GM12878 (cell line): ENCODE measurements around the gene CRYAB. TPM values are rescaled to one million over a fixed set of nuclear protein-coding genes. Genes with fewer than 3 reads are reported as not detected.

Source experiments
- ATAC-seq: fragments of 200-7000 bp; cut with Tn5 transposase; 3 replicates; pipeline ENCODE4 v1.9.1; 2020; ENCODE audit warnings: mild to moderate bottlenecking, moderate library complexity
- BruUV-seq: library from RNA; stranded (reverse); fragments of 400-500 nt; replicated peaks from 2 replicates; lab custom pipeline; 2021; lab: Mats Ljungman, UMichigan
- CTCF ChIA-PET: fragments of 300-600 bp; sonication (Branson Sonifier 250); formaldehyde crosslinking; extraction: SDS; loops from one replicate; lab custom pipeline; 2021; ENCODE audit warnings: inconsistent platforms; lab: Yijun Ruan, JAX
- POLR2A ChIA-PET: fragments of 350-600 bp; formaldehyde crosslinking; extraction: SDS; loops from one replicate; lab custom pipeline; 2021; ENCODE audit warnings: inconsistent platforms; lab: Charles Lee
- RAD21 ChIA-PET: fragments of 300-600 bp; sonication (Branson Sonifier 250); formaldehyde crosslinking; loops from one replicate; lab custom pipeline; 2023; ENCODE audit warnings: antibody characterized with exemption; ENCODE audit not compliant: unreplicated experiment; lab: Charles Lee
- SMC1A ChIA-PET: fragments of 300-600 bp; sonication (Branson Sonifier 250); formaldehyde crosslinking; loops from one replicate; lab custom pipeline; 2023; ENCODE audit not compliant: unreplicated experiment, uncharacterized antibody; lab: Charles Lee
- DNase-seq: peaks from one replicate; pipeline ENCODE4 v3.0.0-alpha.2; 2011; ENCODE audit warnings: low read depth, low spot score
- FAIRE-seq: peaks from 3 replicates; lab custom pipeline; 2011; peaks lifted over from hg19 to GRCh38; lab: Jason Lieb, UNC
- H2AFZ ChIP-seq: 2 replicates; pipeline ENCODE4 v1.6.0; 2011; ENCODE audit warnings: low read depth, low read length, control low read depth; ENCODE audit not compliant: control insufficient read depth
- H3K27ac ChIP-seq: 2 replicates; pipeline ENCODE4 v1.5.1; 2011; ENCODE audit warnings: control low read depth; ENCODE audit not compliant: control insufficient read depth, insufficient read depth
- H3K27me3 ChIP-seq, 2 experiments: replicated peaks in 1 of 2; 2 replicates each; pipeline versions ENCODE4 v1.6.0 to v1.6.1; 2011; ENCODE audit warnings: low read length in 1 of 2; ENCODE audit not compliant: control insufficient read depth in 2 of 2, insufficient read depth in 2 of 2
- H3K36me3 ChIP-seq, 2 experiments: 2 replicates each; pipeline ENCODE4 v1.5.1; 2011; ENCODE audit warnings: low read length in 1 of 2; ENCODE audit not compliant: control insufficient read depth in 2 of 2, insufficient read depth in 2 of 2
- H3K4me1 ChIP-seq: 2 replicates; pipeline ENCODE4 v1.6.1; 2011; ENCODE audit warnings: mild to moderate bottlenecking, low read length, moderate library complexity, mixed read lengths; ENCODE audit not compliant: control insufficient read depth, insufficient read depth
- H3K4me2 ChIP-seq: 2 replicates; pipeline ENCODE4 v1.6.0; 2011; ENCODE audit warnings: control low read depth; ENCODE audit not compliant: control insufficient read depth, insufficient read depth
- H3K4me3 ChIP-seq: fragments of 200-600 bp; sonication (generic); 2 replicates; pipeline ENCODE4 v1.5.1; 2016
- H3K79me2 ChIP-seq: 2 replicates; pipeline ENCODE4 v1.6.0; 2011; ENCODE audit warnings: low read length; ENCODE audit not compliant: control insufficient read depth, insufficient read depth
- H3K9ac ChIP-seq: 2 replicates; pipeline ENCODE4 v1.8.0; 2011; ENCODE audit warnings: low read length, control low read depth, mixed read lengths; ENCODE audit not compliant: control insufficient read depth, insufficient read depth
- H3K9me3 ChIP-seq: replicated peaks from 3 replicates; pipeline ENCODE4 v1.5.1; 2011; ENCODE audit warnings: mild to moderate bottlenecking, low read length; ENCODE audit not compliant: control insufficient read depth, insufficient read depth
- H4K20me1 ChIP-seq: 2 replicates; pipeline ENCODE4 v1.6.0; 2011; ENCODE audit not compliant: control insufficient read depth, insufficient read depth
- ATF2 ChIP-seq: IDR thresholded peaks from 2 replicates; pipeline ENCODE4 v1.6.1; 2012; ENCODE audit warnings: low read length, inconsistent platforms
- EED ChIP-seq: sonication (generic); IDR thresholded peaks from 2 replicates; pipeline ENCODE4 v1.6.1; 2016; ENCODE audit warnings: antibody characterized with exemption, low read depth
- ELK1 ChIP-seq: IDR thresholded peaks from 2 replicates; pipeline ENCODE4 v1.6.1; 2012; ENCODE audit warnings: low read depth, low read length, improper control_type of control experiment
- EP300 ChIP-seq, 2 experiments: fragments of 150-350 bp in 1 of 2; IDR thresholded peaks; 2 replicates each; pipeline ENCODE4 v1.6.1; 2011 to 2012; ENCODE audit warnings: low read depth in 2 of 2, low read length in 2 of 2, borderline replicate concordance in 1 of 2, improper control_type of control experiment in 1 of 2, inconsistent platforms in 1 of 2; ENCODE audit not compliant: control insufficient read depth in 1 of 2
- ETV6 ChIP-seq, 2 experiments: fragments of 450-650 bp in 1 of 2; IDR thresholded peaks in 1 of 2; conservative IDR thresholded peaks in 1 of 2; 2 replicates each; pipeline ENCODE4 v1.6.1; 2014; ENCODE audit warnings: antibody characterized with exemption in 1 of 2, borderline replicate concordance in 1 of 2, low read depth in 1 of 2, mild to moderate bottlenecking in 1 of 2, moderate library complexity in 1 of 2
- GATAD2B ChIP-seq: fragments of 450-650 bp; conservative IDR thresholded peaks from 2 replicates; pipeline ENCODE4 v1.6.1; 2017; ENCODE audit warnings: low read depth, mild to moderate bottlenecking, moderate library complexity
- IKZF1 ChIP-seq: fragments of 450-650 bp; conservative IDR thresholded peaks from 2 replicates; pipeline ENCODE4 v1.6.1; 2017; ENCODE audit warnings: antibody characterized with exemption, mild to moderate bottlenecking
- JUND ChIP-seq: IDR thresholded peaks from 2 replicates; pipeline ENCODE4 v1.6.1; 2012; ENCODE audit warnings: low read depth, mild to moderate bottlenecking, low read length, improper control_type of control experiment, moderate library complexity
- NFYA ChIP-seq: IDR thresholded peaks from 2 replicates; pipeline ENCODE4 v1.6.1; 2011; ENCODE audit warnings: low read depth, mild to moderate bottlenecking, low read length, improper control_type of control experiment, borderline replicate concordance
- RCOR1 ChIP-seq: conservative IDR thresholded peaks from 2 replicates; pipeline ENCODE4 v1.6.1; 2012; ENCODE audit warnings: low read depth, low read length, improper control_type of control experiment
- SMAD1 ChIP-seq: fragments of 450-650 bp; IDR thresholded peaks from 2 replicates; pipeline ENCODE4 v1.6.1; 2018; ENCODE audit warnings: mild to moderate bottlenecking, low read depth; ENCODE audit not compliant: partially characterized antibody
- SREBF2 ChIP-seq: IDR thresholded peaks from 2 replicates; pipeline ENCODE4 v1.6.1; 2012; ENCODE audit warnings: mild to moderate bottlenecking, low read length
- SRF ChIP-seq, 2 experiments: IDR thresholded peaks; 2 replicates each; pipeline ENCODE4 v1.6.1; 2011; ENCODE audit warnings: low read depth in 2 of 2, low read length in 2 of 2, mild to moderate bottlenecking in 1 of 2, moderate library complexity in 1 of 2
- STAT1 ChIP-seq: fragments of 450-650 bp; conservative IDR thresholded peaks from 2 replicates; pipeline ENCODE4 v1.6.1; 2014; ENCODE audit warnings: antibody characterized with exemption, mild to moderate bottlenecking
- TARDBP ChIP-seq: IDR thresholded peaks from 2 replicates; pipeline ENCODE4 v1.6.1; 2016; ENCODE audit warnings: borderline replicate concordance
- TCF3 ChIP-seq: IDR thresholded peaks from 2 replicates; pipeline ENCODE4 v1.6.1; 2012; ENCODE audit warnings: low read depth, mild to moderate bottlenecking, low read length, borderline replicate concordance; ENCODE audit not compliant: insufficient read depth
- ZNF592 ChIP-seq: fragments of 450-650 bp; IDR thresholded peaks from 2 replicates; pipeline ENCODE4 v1.6.1; 2017; ENCODE audit warnings: mild to moderate bottlenecking, moderate library complexity
- WGBS: methylation state at CpG from one replicate; pipeline ENCODE4 v1.1.6; 2016; ENCODE audit warnings: low lambda C conversion rate; ENCODE audit not compliant: insufficient replicate concordance, insufficient coverage; ENCODE audit errors: missing lambda C conversion rate; 5-methylcytosine and 5-hydroxymethylcytosine counted together
- in situ Hi-C: fragments of 300-500 bp; cut with MboI; formaldehyde crosslinking; loops from 9 replicates; pipeline ENCODE4 v1.14.3; 2018; ENCODE audit warnings: mixed read lengths
- intact Hi-C: fragments of 100-400 bp; cut with micrococcal nuclease; formaldehyde crosslinking; loops from one replicate; pipeline ENCODE4 v1.14.2; 2022; ENCODE audit not compliant: unreplicated experiment
- polyA plus RNA-seq, 11 experiments: library from polyadenylated mRNA; depleted of rRNA in 4 of 11; unstranded in 6 of 11; stranded (reverse) in 5 of 11; fragments of >200 nt; fragmentation: Nextera tagmentation in 4 of 11; fragmentation: Illumina TruSeq in 1 of 11; extraction: Ambion mirVana in 4 of 11; extraction: Trizol in 1 of 11; gene quantifications; 1 replicate in 1 of 11; 2 replicates in 10 of 11; pipeline versions ENCODE4 v1.2.1 to v1.2.3, GENCODE V29; 2011 to 2016; ENCODE audit warnings: inconsistent platforms in 2 of 11, missing spikeins in 2 of 11, low read depth in 1 of 11
- total RNA-seq, 4 experiments: library from RNA; depleted of rRNA in 3 of 4; stranded (reverse); fragments of >200 nt in 3 of 4; fragmentation: Illumina TruSeq in 1 of 4; extraction: Trizol in 1 of 4; gene quantifications; 2 replicates each; pipeline versions ENCODE4 v1.2.1 to v1.2.3, GENCODE V29; 2013 to 2021

The CRYAB gene
- total and polyA plus RNA-seq, 10 of the 15 experiments (the other 5 are each of a cell fraction or from before 2014, with no cell fraction given) = 0.72 to 1.0 TPM; not detected in 8

- ChIA-PET SMC1A (interaction anchor here (1.5 kb wide), 1 partner anchor 7 kb away, joined by 6 read pairs; no protein-coding TSS in a partner anchor), POLR2A (no interaction called here), RAD21 (interaction anchor here (2.1 kb wide), 1 partner anchor 14 kb away, joined by 4 read pairs; no protein-coding TSS in a partner anchor), CTCF (interaction anchor here (1.0 kb wide), 1 partner anchor 9 kb away, joined by 4 read pairs; the partner anchor contains the start of gene DIXDC1)
- intact Hi-C loops = no loop called here
- Histone ChIP-seq H3K9ac (no peak overlapping the region), H3K9me3 (peaks cover under 1% of the 10 kb centered on the region; the same call in 1 of the 3 replicates), H3K36me3 (no peaks in the 10 kb centered on the region), H3K4me3 (no peak overlapping the region), H3K4me1 (peaks cover 10% of the 10 kb centered on the region), H3K79me2 (no peaks in the 10 kb centered on the region), H2AFZ (no peak overlapping the region), H3K27ac (no peak overlapping the region; the same call in 1 of the 2 replicates), H3K4me2 (no peak overlapping the region), H3K27me3 (no peaks in the 10 kb centered on the region), H4K20me1 (no peaks in the 10 kb centered on the region)
- ATAC-seq (no peak), FAIRE-seq (no peak), DNase-seq (no peak)
- no TSS peak for BruUV-seq
- in situ Hi-C loops = loop anchor here (10.0 kb wide), 1 partner anchor 62 kb away; no protein-coding TSS in a partner anchor
- TF ChIP-seq ETV6 (conservative IDR thresholded peaks at IDR 0.05 in 1 of 2, IDR thresholded peaks at IDR 0.05 in 1 of 2; ENCODE audit: borderline replicate concordance in 1 of 2, low read depth in 1 of 2) (no peak), GATAD2B (no peak), IKZF1 (no peak), ZNF592 (no peak), EED (no peak), NFYA (no peak), EP300 (IDR thresholded peaks at IDR 0.05; ENCODE audit: borderline replicate concordance in 1 of 2, control insufficient read depth in 1 of 2, low read depth in 2 of 2, low read length in 2 of 2) (no peak), SRF (IDR thresholded peaks at IDR 0.05; ENCODE audit: low read depth in 2 of 2, low read length in 2 of 2) (no peak), TCF3 (no peak), JUND (no peak), TARDBP (no peak), SMAD1 (no peak), ATF2 (no peak), RCOR1 (no peak), STAT1 (no peak), SREBF2 (no peak), ELK1 (no peak)
- 86% methylated on average over 3 of the region's 3 CpGs for WGBS
These were observed 34.9 kb upstream of the CRYAB start for GRCh38 chr11:111946499-111946898.
